Muscle of leg (tissue), 16 donors: Measurements from ENCODE around the gene CCL2. TPM values are rescaled to one million over a fixed set of nuclear protein-coding genes. Genes with fewer than 3 reads are reported as not detected.
A peak's percentile ranks its signal among the peaks of the same experiment; 100 is the strongest.

Experiments used
- DNase-seq: peaks from one replicate; pipeline ENCODE4 v3.0.0; 2013
- H3K27ac ChIP-seq: one replicate; pipeline ENCODE4 v1.5.1; 2013; ENCODE audit warnings: mild to moderate bottlenecking, low read length, control low read depth
- H3K27me3 ChIP-seq: one replicate; pipeline ENCODE4 v1.6.1; 2013; ENCODE audit warnings: low read length; ENCODE audit not compliant: control insufficient read depth, insufficient read depth
- H3K36me3 ChIP-seq: one replicate; pipeline ENCODE4 v1.6.1; 2013; ENCODE audit warnings: low read length; ENCODE audit not compliant: control insufficient read depth, insufficient read depth
- H3K4me1 ChIP-seq: one replicate; pipeline ENCODE4 v1.6.1; 2013; ENCODE audit warnings: low read length; ENCODE audit not compliant: control insufficient read depth, insufficient read depth
- H3K4me3 ChIP-seq: one replicate; pipeline ENCODE4 v1.5.1; 2013; ENCODE audit warnings: low read length, control low read depth
- H3K9me3 ChIP-seq: replicated peaks from 2 replicates; pipeline ENCODE4 v1.6.1; 2013; ENCODE audit warnings: low read depth, low read length; ENCODE audit not compliant: control insufficient read depth
- WGBS: methylation state at CpG from one replicate; pipeline ENCODE4 v1.1.5; 2013; ENCODE audit warnings: missing lambda C conversion rate; ENCODE audit not compliant: insufficient coverage; 5-methylcytosine and 5-hydroxymethylcytosine counted together
- long read RNA-seq, 11 donors: transcript quantifications; one replicate each; lab custom pipeline, GENCODE V29; 2026
- polyA plus RNA-seq, 8 donors: library from polyadenylated mRNA; unstranded; fragments of 120-200 nt; gene quantifications; one replicate each; pipeline versions ENCODE4 v1.2.1 to v1.2.3, GENCODE V29; 2013; ENCODE audit warnings: inconsistent platforms in 1 of 8, low replicate concordance in 1 of 8; ENCODE audit not compliant: insufficient read length in 8 of 8, insufficient read depth in 1 of 8
- total RNA-seq: library from RNA; stranded (reverse); fragments of 120-200 nt; gene quantifications from one replicate; pipeline ENCODE4 v1.2.4, GENCODE V29; 2013

CCL2 gene
- 53.8 TPM for total RNA-seq
- polyA plus RNA-seq: 10 to 100 TPM; 35.3 to 77.4 (median 58.5) TPM
- long read RNA-seq, donor 1, partial matches to known transcripts: 0 of 7 reads
- long read RNA-seq, donor 1, other reads (novel, unspliced or antisense): 0 of 7 reads
- long read RNA-seq, donor 2, partial matches to known transcripts: 0 of 4 reads
- long read RNA-seq, donor 2, other reads (novel, unspliced or antisense): 0 of 4 reads
- long read RNA-seq, donor 3, transcript CCL2-201 (3 exons, 741 nt): major isoform, 14 of 17 reads
- long read RNA-seq, donor 3, partial matches to known transcripts: 0 of 17 reads
- long read RNA-seq, donor 3, other reads (novel, unspliced or antisense): 0 of 17 reads
- long read RNA-seq, donor 4, transcript CCL2-201 (3 exons, 741 nt): major isoform, 38 of 57 reads
- long read RNA-seq, donor 4, transcript CCL2-203 (1 exons, 996 nt): minor isoform, 16 of 57 reads
- long read RNA-seq, donor 4, partial matches to known transcripts: 0 of 57 reads
- long read RNA-seq, donor 4, other reads (novel, unspliced or antisense): 0 of 57 reads
- long read RNA-seq, donor 5, transcript CCL2-201 (3 exons, 741 nt): major isoform, 60 of 85 reads
- long read RNA-seq, donor 5, transcript CCL2-203 (1 exons, 996 nt): minor isoform, 21 of 85 reads
- long read RNA-seq, donor 5, partial matches to known transcripts: 0 of 85 reads
- long read RNA-seq, donor 5, other reads (novel, unspliced or antisense): 0 of 85 reads
- long read RNA-seq, donor 6, transcript CCL2-201 (3 exons, 741 nt): major isoform, 38 of 49 reads
- long read RNA-seq, donor 6, transcript CCL2-203 (1 exons, 996 nt): minor isoform, 10 of 49 reads
- long read RNA-seq, donor 6, partial matches to known transcripts: 0 of 49 reads
- long read RNA-seq, donor 6, other reads (novel, unspliced or antisense): 0 of 49 reads
- long read RNA-seq, donor 7, transcript CCL2-201 (3 exons, 741 nt): major isoform, 31 of 42 reads
- long read RNA-seq, donor 7, transcript CCL2-203 (1 exons, 996 nt): minor isoform, 10 of 42 reads
- long read RNA-seq, donor 7, partial matches to known transcripts: 0 of 42 reads
- long read RNA-seq, donor 7, other reads (novel, unspliced or antisense): 0 of 42 reads
- long read RNA-seq, donor 8, transcript CCL2-203 (1 exons, 996 nt): minor isoform, 8 of 31 reads
- long read RNA-seq, donor 8, transcript CCL2-201 (3 exons, 741 nt): major isoform, 23 of 31 reads
- long read RNA-seq, donor 8, partial matches to known transcripts: 0 of 31 reads
- long read RNA-seq, donor 8, other reads (novel, unspliced or antisense): 0 of 31 reads
- long read RNA-seq, donor 9, transcript CCL2-203 (1 exons, 996 nt): minor isoform, 16 of 53 reads
- long read RNA-seq, donor 9, transcript CCL2-201 (3 exons, 741 nt): major isoform, 34 of 53 reads
- long read RNA-seq, donor 9, partial matches to known transcripts: 0 of 53 reads
- long read RNA-seq, donor 9, other reads (novel, unspliced or antisense): 0 of 53 reads
- long read RNA-seq, donor 10, transcript CCL2-201 (3 exons, 741 nt): major isoform, 44 of 65 reads
- long read RNA-seq, donor 10, transcript CCL2-203 (1 exons, 996 nt): minor isoform, 19 of 65 reads
- long read RNA-seq, donor 10, partial matches to known transcripts: 0 of 65 reads
- long read RNA-seq, donor 10, other reads (novel, unspliced or antisense): 0 of 65 reads
- long read RNA-seq, donor 11, transcript CCL2-201 (3 exons, 741 nt): major isoform, 21 of 29 reads
- long read RNA-seq, donor 11, transcript CCL2-203 (1 exons, 996 nt): minor isoform, 8 of 29 reads
- long read RNA-seq, donor 11, partial matches to known transcripts: 0 of 29 reads
- long read RNA-seq, donor 11, other reads (novel, unspliced or antisense): 0 of 29 reads

DNA sequence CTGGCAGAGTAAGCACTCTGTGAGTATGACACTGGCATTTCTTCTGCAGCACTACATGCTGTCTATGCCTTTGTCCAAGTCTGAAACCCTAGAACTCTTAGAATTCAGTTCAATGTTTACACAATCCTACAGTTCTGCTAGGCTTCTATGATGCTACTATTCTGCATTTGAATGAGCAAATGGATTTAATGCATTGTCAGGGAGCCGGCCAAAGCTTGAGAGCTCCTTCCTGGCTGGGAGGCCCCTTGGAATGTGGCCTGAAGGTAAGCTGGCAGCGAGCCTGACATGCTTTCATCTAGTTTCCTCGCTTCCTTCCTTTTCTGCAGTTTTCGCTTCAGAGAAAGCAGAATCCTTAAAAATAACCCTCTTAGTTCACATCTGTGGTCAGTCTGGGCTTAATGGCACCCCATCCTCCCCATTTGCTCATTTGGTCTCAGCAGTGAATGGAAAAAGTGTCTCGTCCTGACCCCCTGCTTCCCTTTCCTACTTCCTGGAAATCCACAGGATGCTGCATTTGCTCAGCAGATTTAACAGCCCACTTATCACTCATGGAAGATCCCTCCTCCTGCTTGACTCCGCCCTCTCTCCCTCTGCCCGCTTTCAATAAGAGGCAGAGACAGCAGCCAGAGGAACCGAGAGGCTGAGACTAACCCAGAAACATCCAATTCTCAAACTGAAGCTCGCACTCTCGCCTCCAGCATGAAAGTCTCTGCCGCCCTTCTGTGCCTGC lies at the start of gene CCL2:
Gene CCL2, plus strand, starts transcription at position 635 of the 730 bp plus-strand sequence. Its CDS starts 65 bp downstream, at position 700.
- peak; percentile 97 for DNase-seq
- Histone ChIP-seq H3K4me1 (peaks cover 76% of the 10 kb centered on the region), H3K36me3 (peaks cover 6% of the 10 kb centered on the region), H3K27me3 (no peaks in the 10 kb centered on the region), H3K4me3 (peak within 1 kb of the TSS; percentile 56), H3K9me3 (no peaks in the 10 kb centered on the region), H3K27ac (peak within 1 kb of the TSS; percentile 95)
- WGBS: 0% methylated on average over 11 of the region's 11 CpGs

DNA sequence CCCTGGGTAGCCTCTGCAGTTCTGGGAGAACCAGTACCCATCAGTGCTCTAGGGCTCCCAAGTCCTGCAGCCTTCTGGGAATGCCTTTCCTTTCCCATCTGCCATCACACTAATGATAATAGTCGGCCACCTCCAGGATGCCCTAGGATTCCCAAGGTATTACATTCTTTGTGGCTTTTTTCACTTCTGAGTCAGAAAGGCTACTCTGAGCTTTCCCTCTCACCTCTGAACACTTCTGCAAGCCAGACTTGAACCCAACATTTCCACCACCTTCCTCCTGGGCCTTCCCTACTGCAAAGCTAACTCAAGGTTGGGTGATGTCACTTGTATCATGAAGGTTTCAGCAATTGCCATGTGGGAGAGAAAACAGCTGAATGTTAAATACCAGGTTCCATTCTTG lies 49.7 kb upstream of the CCL2 start:
- DNase-seq: no peak
- H3K9me3 ChIP-seq: no peaks in the 10 kb centered on the region
- H3K27me3 ChIP-seq: no peaks in the 10 kb centered on the region
- H3K4me3 ChIP-seq: no peak overlapping the region
- H3K27ac ChIP-seq: no peak overlapping the region
- no peaks in the 10 kb centered on the region for H3K36me3 ChIP-seq
- WGBS: 75% methylated on average over 1 of the region's 1 CpG
- peaks cover 6% of the 10 kb centered on the region for H3K4me1 ChIP-seq

DNA sequence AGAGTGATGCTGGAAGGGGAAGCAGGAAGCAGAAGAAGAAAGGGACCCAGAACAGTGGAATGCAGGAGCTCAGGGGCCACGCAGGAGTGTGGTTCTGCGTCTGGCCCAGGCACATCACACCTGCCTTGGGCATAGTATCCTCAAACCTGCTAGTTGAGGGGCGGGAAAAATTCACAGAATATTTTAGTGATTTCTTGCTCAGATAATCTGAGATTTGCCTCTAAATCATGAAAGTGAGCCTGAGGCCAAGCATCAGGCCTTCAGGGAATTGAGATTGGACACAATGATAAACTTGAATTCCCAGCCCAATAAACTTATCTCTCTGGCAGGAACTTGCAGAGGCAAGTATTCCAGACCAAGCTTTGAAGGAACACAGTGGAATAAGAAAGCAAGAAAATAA lies 48.5 kb upstream of the CCL2 start:
- H3K9me3 ChIP-seq: no peaks in the 10 kb centered on the region
- H3K36me3 ChIP-seq: no peaks in the 10 kb centered on the region
- 34% methylated on average over 3 of the region's 3 CpGs for WGBS
- no peaks in the 10 kb centered on the region for H3K4me1 ChIP-seq
- no peak overlapping the region for H3K27ac ChIP-seq
- no peak for DNase-seq
- no peak overlapping the region for H3K4me3 ChIP-seq
- H3K27me3 ChIP-seq: no peaks in the 10 kb centered on the region

- DNase-seq: no peak
- WGBS: no CpG with 5 or more reads among the region's 2 CpGs
- H3K27ac ChIP-seq: no peak overlapping the region
- H3K27me3 ChIP-seq: no peaks in the 10 kb centered on the region
- H3K36me3 ChIP-seq: no peaks in the 10 kb centered on the region
- no peak overlapping the region for H3K4me3 ChIP-seq
- H3K4me1 ChIP-seq: no peaks in the 10 kb centered on the region
- no peaks in the 10 kb centered on the region for H3K9me3 ChIP-seq
Observed at GRCh38 chr17:34207572-34207971, 47.5 kb upstream of the CCL2 start.

- WGBS: no CpG with 5 or more reads among the region's 1 CpG
- peaks cover 2% of the 10 kb centered on the region for H3K4me1 ChIP-seq
- no peaks in the 10 kb centered on the region for H3K27me3 ChIP-seq
- H3K27ac ChIP-seq: no peak overlapping the region
- H3K4me3 ChIP-seq: no peak overlapping the region
- DNase-seq: no peak
- no peaks in the 10 kb centered on the region for H3K9me3 ChIP-seq
- no peaks in the 10 kb centered on the region for H3K36me3 ChIP-seq
Observed at GRCh38 chr17:34218748-34219147, 36.3 kb upstream of the CCL2 start.

GRCh38 chr17:34219405-34219804 lies 35.7 kb upstream of the CCL2 start:
- H3K27ac ChIP-seq: no peak overlapping the region
- WGBS: 66% methylated on average over 2 of the region's 2 CpGs

GRCh38 chr17:34220045-34220751 lies 34.9 kb upstream of the CCL2 start:
- peaks cover 2% of the 10 kb centered on the region for H3K4me1 ChIP-seq
- no peak overlapping the region for H3K4me3 ChIP-seq
- no peaks in the 10 kb centered on the region for H3K9me3 ChIP-seq
- no peak for DNase-seq
- H3K27ac ChIP-seq: no peak overlapping the region
- no peaks in the 10 kb centered on the region for H3K27me3 ChIP-seq
- no peaks in the 10 kb centered on the region for H3K36me3 ChIP-seq
- no CpG with 5 or more reads among the region's 2 CpGs for WGBS

More at GRCh38 chr17:34219405-34219804, 35.7 kb upstream of the CCL2 start:
- no peak overlapping the region for H3K4me3 ChIP-seq
- no peak for DNase-seq
- H3K9me3 ChIP-seq: no peaks in the 10 kb centered on the region
- H3K27me3 ChIP-seq: no peaks in the 10 kb centered on the region
- no peaks in the 10 kb centered on the region for H3K36me3 ChIP-seq
- H3K4me1 ChIP-seq: peaks cover 2% of the 10 kb centered on the region

DNA sequence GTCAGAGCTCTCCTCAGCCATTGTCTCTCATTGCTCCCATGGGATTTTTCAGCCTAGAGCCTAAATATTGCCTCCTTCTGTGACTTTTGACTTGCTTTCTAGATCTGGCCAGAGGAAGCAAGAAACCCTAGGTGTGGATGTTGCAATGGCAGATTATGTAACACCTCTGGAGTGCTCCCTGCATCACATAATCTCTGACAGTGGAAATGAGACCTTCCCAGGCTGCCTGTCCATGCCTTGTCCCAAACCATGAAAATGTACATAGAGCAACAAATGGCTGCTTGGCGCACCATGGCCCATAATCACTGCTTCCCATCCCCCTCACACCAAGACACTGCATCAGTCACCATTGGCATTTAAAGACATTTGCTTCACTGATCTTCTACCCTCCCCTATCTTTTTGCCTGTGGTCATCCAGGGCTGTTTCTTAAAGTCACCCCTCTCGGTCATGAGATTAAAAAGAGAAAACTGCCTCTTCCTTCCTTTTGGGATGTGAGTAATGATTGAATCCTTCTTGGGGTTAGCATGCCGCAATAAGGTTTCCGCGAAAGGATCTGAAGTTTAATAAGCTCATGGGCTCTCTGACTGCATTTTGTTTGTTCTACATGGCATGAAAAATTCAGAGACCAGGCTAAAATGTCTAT lies 34.2 kb upstream of the CCL2 start:
- no peak overlapping the region for H3K27ac ChIP-seq
- DNase-seq: no peak
- H3K36me3 ChIP-seq: no peaks in the 10 kb centered on the region
- H3K4me3 ChIP-seq: no peak overlapping the region
- H3K27me3 ChIP-seq: no peaks in the 10 kb centered on the region
- no peaks in the 10 kb centered on the region for H3K9me3 ChIP-seq
- H3K4me1 ChIP-seq: peaks cover 2% of the 10 kb centered on the region
- WGBS: 100% methylated on average over 1 of the region's 5 CpGs
